Sigmoid colon (tissue), 4 donors: Measurements from ENCODE around the gene LHFPL6.

Experiments used
- POLR2A ChIP-seq, 2 donors: fragments of 450-650 bp; IDR thresholded peaks; one replicate each; pipeline ENCODE4 v1.6.1; 2016; ENCODE audit warnings: antibody characterized with exemption in 2 of 2, mild to moderate bottlenecking in 2 of 2, moderate library complexity in 2 of 2
- POLR2AphosphoS5 ChIP-seq, 4 donors: sonication (generic); formaldehyde crosslinking; IDR thresholded peaks; one replicate each; pipeline ENCODE4 v1.6.1; 2017; ENCODE audit warnings: antibody characterized with exemption in 4 of 4
- TF ChIP-seq, protein P1 (sequence below), 4 experiments: fragments of 450-650 bp in 3 of 4; fragments of 200-600 bp in 1 of 4; IDR thresholded peaks; one replicate each; pipeline ENCODE4 v1.5.1; 2016 to 2019; ENCODE audit warnings: antibody characterized with exemption in 4 of 4, mild to moderate bottlenecking in 3 of 4, moderate library complexity in 2 of 4

- TF ChIP-seq POLR2A (IDR thresholded peaks at IDR 0.05) = no peak
- TF ChIP-seq, protein P1, sequence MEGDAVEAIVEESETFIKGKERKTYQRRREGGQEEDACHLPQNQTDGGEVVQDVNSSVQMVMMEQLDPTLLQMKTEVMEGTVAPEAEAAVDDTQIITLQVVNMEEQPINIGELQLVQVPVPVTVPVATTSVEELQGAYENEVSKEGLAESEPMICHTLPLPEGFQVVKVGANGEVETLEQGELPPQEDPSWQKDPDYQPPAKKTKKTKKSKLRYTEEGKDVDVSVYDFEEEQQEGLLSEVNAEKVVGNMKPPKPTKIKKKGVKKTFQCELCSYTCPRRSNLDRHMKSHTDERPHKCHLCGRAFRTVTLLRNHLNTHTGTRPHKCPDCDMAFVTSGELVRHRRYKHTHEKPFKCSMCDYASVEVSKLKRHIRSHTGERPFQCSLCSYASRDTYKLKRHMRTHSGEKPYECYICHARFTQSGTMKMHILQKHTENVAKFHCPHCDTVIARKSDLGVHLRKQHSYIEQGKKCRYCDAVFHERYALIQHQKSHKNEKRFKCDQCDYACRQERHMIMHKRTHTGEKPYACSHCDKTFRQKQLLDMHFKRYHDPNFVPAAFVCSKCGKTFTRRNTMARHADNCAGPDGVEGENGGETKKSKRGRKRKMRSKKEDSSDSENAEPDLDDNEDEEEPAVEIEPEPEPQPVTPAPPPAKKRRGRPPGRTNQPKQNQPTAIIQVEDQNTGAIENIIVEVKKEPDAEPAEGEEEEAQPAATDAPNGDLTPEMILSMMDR (IDR thresholded peaks at IDR 0.05) = no peak
- no peak for TF ChIP-seq POLR2AphosphoS5 (IDR thresholded peaks at IDR 0.05)
Measured at GRCh38 chr13:39377699-39378098, 225.3 kb downstream of the LHFPL6 start.
